ENCODE data around the gene TUBA1C.

DNA sequence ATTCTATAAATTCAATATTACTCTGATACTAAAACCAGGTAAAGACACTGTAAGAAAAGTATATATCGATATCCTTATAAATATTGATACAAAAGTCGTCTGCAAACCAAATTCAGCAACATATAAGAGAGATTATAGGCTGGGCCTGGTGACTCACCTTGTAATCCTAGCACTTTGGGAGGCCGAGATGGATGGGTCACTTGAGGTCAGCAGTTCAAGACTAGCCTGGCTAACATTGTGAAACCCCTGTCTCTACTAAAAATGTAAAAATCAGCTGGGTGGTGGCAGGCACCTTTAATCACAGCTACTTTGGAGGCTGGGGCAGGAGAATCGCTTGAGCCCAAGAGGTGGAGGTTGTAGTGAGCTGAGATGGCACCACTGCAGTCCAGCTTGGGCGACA, 13.5 kb upstream of the TUBA1C start:
- TF ChIP-seq, protein P1, sequence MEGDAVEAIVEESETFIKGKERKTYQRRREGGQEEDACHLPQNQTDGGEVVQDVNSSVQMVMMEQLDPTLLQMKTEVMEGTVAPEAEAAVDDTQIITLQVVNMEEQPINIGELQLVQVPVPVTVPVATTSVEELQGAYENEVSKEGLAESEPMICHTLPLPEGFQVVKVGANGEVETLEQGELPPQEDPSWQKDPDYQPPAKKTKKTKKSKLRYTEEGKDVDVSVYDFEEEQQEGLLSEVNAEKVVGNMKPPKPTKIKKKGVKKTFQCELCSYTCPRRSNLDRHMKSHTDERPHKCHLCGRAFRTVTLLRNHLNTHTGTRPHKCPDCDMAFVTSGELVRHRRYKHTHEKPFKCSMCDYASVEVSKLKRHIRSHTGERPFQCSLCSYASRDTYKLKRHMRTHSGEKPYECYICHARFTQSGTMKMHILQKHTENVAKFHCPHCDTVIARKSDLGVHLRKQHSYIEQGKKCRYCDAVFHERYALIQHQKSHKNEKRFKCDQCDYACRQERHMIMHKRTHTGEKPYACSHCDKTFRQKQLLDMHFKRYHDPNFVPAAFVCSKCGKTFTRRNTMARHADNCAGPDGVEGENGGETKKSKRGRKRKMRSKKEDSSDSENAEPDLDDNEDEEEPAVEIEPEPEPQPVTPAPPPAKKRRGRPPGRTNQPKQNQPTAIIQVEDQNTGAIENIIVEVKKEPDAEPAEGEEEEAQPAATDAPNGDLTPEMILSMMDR (IDR thresholded peaks at IDR 0.05), result no peak
- TF ChIP-seq TAF1 (IDR thresholded peaks at IDR 0.05; ENCODE audit: borderline replicate concordance, low read depth, low read length), result no peak
- TF ChIP-seq, protein P2, sequence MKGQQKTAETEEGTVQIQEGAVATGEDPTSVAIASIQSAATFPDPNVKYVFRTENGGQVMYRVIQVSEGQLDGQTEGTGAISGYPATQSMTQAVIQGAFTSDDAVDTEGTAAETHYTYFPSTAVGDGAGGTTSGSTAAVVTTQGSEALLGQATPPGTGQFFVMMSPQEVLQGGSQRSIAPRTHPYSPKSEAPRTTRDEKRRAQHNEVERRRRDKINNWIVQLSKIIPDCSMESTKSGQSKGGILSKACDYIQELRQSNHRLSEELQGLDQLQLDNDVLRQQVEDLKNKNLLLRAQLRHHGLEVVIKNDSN (IDR thresholded peaks at IDR 0.05; ENCODE audit: borderline replicate concordance, low read depth), result no peak
- no peak for TF ChIP-seq MXI1 (IDR thresholded peaks at IDR 0.05; ENCODE audit: low read depth, low read length)
- TF ChIP-seq SIN3A (IDR thresholded peaks at IDR 0.05; ENCODE audit: borderline replicate concordance, low read depth, low read length), result no peak
- TF ChIP-seq, protein P3, sequence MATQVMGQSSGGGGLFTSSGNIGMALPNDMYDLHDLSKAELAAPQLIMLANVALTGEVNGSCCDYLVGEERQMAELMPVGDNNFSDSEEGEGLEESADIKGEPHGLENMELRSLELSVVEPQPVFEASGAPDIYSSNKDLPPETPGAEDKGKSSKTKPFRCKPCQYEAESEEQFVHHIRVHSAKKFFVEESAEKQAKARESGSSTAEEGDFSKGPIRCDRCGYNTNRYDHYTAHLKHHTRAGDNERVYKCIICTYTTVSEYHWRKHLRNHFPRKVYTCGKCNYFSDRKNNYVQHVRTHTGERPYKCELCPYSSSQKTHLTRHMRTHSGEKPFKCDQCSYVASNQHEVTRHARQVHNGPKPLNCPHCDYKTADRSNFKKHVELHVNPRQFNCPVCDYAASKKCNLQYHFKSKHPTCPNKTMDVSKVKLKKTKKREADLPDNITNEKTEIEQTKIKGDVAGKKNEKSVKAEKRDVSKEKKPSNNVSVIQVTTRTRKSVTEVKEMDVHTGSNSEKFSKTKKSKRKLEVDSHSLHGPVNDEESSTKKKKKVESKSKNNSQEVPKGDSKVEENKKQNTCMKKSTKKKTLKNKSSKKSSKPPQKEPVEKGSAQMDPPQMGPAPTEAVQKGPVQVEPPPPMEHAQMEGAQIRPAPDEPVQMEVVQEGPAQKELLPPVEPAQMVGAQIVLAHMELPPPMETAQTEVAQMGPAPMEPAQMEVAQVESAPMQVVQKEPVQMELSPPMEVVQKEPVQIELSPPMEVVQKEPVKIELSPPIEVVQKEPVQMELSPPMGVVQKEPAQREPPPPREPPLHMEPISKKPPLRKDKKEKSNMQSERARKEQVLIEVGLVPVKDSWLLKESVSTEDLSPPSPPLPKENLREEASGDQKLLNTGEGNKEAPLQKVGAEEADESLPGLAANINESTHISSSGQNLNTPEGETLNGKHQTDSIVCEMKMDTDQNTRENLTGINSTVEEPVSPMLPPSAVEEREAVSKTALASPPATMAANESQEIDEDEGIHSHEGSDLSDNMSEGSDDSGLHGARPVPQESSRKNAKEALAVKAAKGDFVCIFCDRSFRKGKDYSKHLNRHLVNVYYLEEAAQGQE (IDR thresholded peaks at IDR 0.05; ENCODE audit: low read depth, low read length), result no peak

All from SK-N-SH (cell line).